ENCODE data around the gene AMY1C.
"Not testable (repeated sequence)": the region's sequence is repeated elsewhere in the genome, so short reads cannot be mapped to it uniquely, and the experiment has no call there.

The AMY1C gene

GRCh38 chr1:103749598-103749997 lies at the start of gene AMY1C:
TSS of gene AMY1C (plus strand) at chr1:103749898. CDS start at chr1:103750470, 572 bp downstream.
- not testable (repeated sequence) for H3K4me1 ChIP-seq (ENCODE audit: control insufficient read depth, insufficient read depth, low read length); H3K27me3 ChIP-seq (ENCODE audit: control insufficient read depth, insufficient read depth, low read length); H3K27ac ChIP-seq (ENCODE audit: low read depth, low read length)

GRCh38 chr1:103700669-103701068 lies 49.0 kb upstream of the AMY1C start:
- H3K9ac ChIP-seq (ENCODE audit: low read length); H3K27ac ChIP-seq (ENCODE audit: low read depth, low read length); H3K4me1 ChIP-seq (ENCODE audit: control insufficient read depth, insufficient read depth, low read length); H3K4me3 ChIP-seq (ENCODE audit: low read length); H3K27me3 ChIP-seq (ENCODE audit: control insufficient read depth, insufficient read depth, low read length); H3K36me3 ChIP-seq (ENCODE audit: control insufficient read depth, insufficient read depth, low read length): not testable (repeated sequence)

More at GRCh38 chr1:103749598-103749997, at the start of gene AMY1C:
- not testable (repeated sequence) for H3K4me3 ChIP-seq (ENCODE audit: low read length); H3K36me3 ChIP-seq (ENCODE audit: control insufficient read depth, insufficient read depth, low read length); H3K9ac ChIP-seq (ENCODE audit: low read length)

GRCh38 chr1:103701256-103701655 lies 48.4 kb upstream of the AMY1C start:
- not testable (repeated sequence) for H3K4me3 ChIP-seq (ENCODE audit: low read length); H3K9ac ChIP-seq (ENCODE audit: low read length); H3K27me3 ChIP-seq (ENCODE audit: control insufficient read depth, insufficient read depth, low read length); H3K27ac ChIP-seq (ENCODE audit: low read depth, low read length); H3K36me3 ChIP-seq (ENCODE audit: control insufficient read depth, insufficient read depth, low read length); H3K4me1 ChIP-seq (ENCODE audit: control insufficient read depth, insufficient read depth, low read length)

- H3K27me3 ChIP-seq (ENCODE audit: control insufficient read depth, insufficient read depth, low read length); H3K36me3 ChIP-seq (ENCODE audit: control insufficient read depth, insufficient read depth, low read length); H3K9ac ChIP-seq (ENCODE audit: low read length); H3K4me3 ChIP-seq (ENCODE audit: low read length); H3K4me1 ChIP-seq (ENCODE audit: control insufficient read depth, insufficient read depth, low read length); H3K27ac ChIP-seq (ENCODE audit: low read depth, low read length): not testable (repeated sequence)
Observed at GRCh38 chr1:103707670-103708069, 42.0 kb upstream of the AMY1C start.

GRCh38 chr1:103710381-103710780 lies 39.3 kb upstream of the AMY1C start:
- H3K4me1 ChIP-seq (ENCODE audit: control insufficient read depth, insufficient read depth, low read length); H3K4me3 ChIP-seq (ENCODE audit: low read length); H3K27ac ChIP-seq (ENCODE audit: low read depth, low read length); H3K9ac ChIP-seq (ENCODE audit: low read length); H3K27me3 ChIP-seq (ENCODE audit: control insufficient read depth, insufficient read depth, low read length); H3K36me3 ChIP-seq (ENCODE audit: control insufficient read depth, insufficient read depth, low read length): not testable (repeated sequence)

- not testable (repeated sequence) for H3K36me3 ChIP-seq (ENCODE audit: control insufficient read depth, insufficient read depth, low read length); H3K4me1 ChIP-seq (ENCODE audit: control insufficient read depth, insufficient read depth, low read length); H3K4me3 ChIP-seq (ENCODE audit: low read length); H3K27ac ChIP-seq (ENCODE audit: low read depth, low read length); H3K27me3 ChIP-seq (ENCODE audit: control insufficient read depth, insufficient read depth, low read length); H3K9ac ChIP-seq (ENCODE audit: low read length)
Observed at GRCh38 chr1:103717404-103717803, 32.3 kb upstream of the AMY1C start.

- not testable (repeated sequence) for H3K4me3 ChIP-seq (ENCODE audit: low read length); H3K36me3 ChIP-seq (ENCODE audit: control insufficient read depth, insufficient read depth, low read length); H3K27me3 ChIP-seq (ENCODE audit: control insufficient read depth, insufficient read depth, low read length); H3K9ac ChIP-seq (ENCODE audit: low read length); H3K27ac ChIP-seq (ENCODE audit: low read depth, low read length); H3K4me1 ChIP-seq (ENCODE audit: control insufficient read depth, insufficient read depth, low read length)
Observed at GRCh38 chr1:103721473-103721872, 28.2 kb upstream of the AMY1C start.

- not testable (repeated sequence) for H3K27me3 ChIP-seq (ENCODE audit: control insufficient read depth, insufficient read depth, low read length); H3K4me3 ChIP-seq (ENCODE audit: low read length); H3K27ac ChIP-seq (ENCODE audit: low read depth, low read length); H3K9ac ChIP-seq (ENCODE audit: low read length); H3K4me1 ChIP-seq (ENCODE audit: control insufficient read depth, insufficient read depth, low read length); H3K36me3 ChIP-seq (ENCODE audit: control insufficient read depth, insufficient read depth, low read length)
Observed at GRCh38 chr1:103735334-103735733, 14.4 kb upstream of the AMY1C start.

- not testable (repeated sequence) for H3K36me3 ChIP-seq (ENCODE audit: control insufficient read depth, insufficient read depth, low read length); H3K27me3 ChIP-seq (ENCODE audit: control insufficient read depth, insufficient read depth, low read length); H3K9ac ChIP-seq (ENCODE audit: low read length); H3K27ac ChIP-seq (ENCODE audit: low read depth, low read length); H3K4me1 ChIP-seq (ENCODE audit: control insufficient read depth, insufficient read depth, low read length); H3K4me3 ChIP-seq (ENCODE audit: low read length)
Observed at GRCh38 chr1:103738031-103738430, 11.7 kb upstream of the AMY1C start.

- H3K27me3 ChIP-seq (ENCODE audit: control insufficient read depth, insufficient read depth, low read length); H3K27ac ChIP-seq (ENCODE audit: low read depth, low read length); H3K9ac ChIP-seq (ENCODE audit: low read length); H3K36me3 ChIP-seq (ENCODE audit: control insufficient read depth, insufficient read depth, low read length); H3K4me1 ChIP-seq (ENCODE audit: control insufficient read depth, insufficient read depth, low read length); H3K4me3 ChIP-seq (ENCODE audit: low read length): not testable (repeated sequence)
Observed at GRCh38 chr1:103744449-103744848, 5.2 kb upstream of the AMY1C start.

GRCh38 chr1:103745040-103745439 lies 4.7 kb upstream of the AMY1C start:
- H3K4me3 ChIP-seq (ENCODE audit: low read length); H3K27me3 ChIP-seq (ENCODE audit: control insufficient read depth, insufficient read depth, low read length); H3K27ac ChIP-seq (ENCODE audit: low read depth, low read length); H3K4me1 ChIP-seq (ENCODE audit: control insufficient read depth, insufficient read depth, low read length); H3K36me3 ChIP-seq (ENCODE audit: control insufficient read depth, insufficient read depth, low read length); H3K9ac ChIP-seq (ENCODE audit: low read length): not testable (repeated sequence)

- not testable (repeated sequence) for H3K27ac ChIP-seq (ENCODE audit: low read depth, low read length); H3K27me3 ChIP-seq (ENCODE audit: control insufficient read depth, insufficient read depth, low read length); H3K4me3 ChIP-seq (ENCODE audit: low read length); H3K9ac ChIP-seq (ENCODE audit: low read length); H3K4me1 ChIP-seq (ENCODE audit: control insufficient read depth, insufficient read depth, low read length); H3K36me3 ChIP-seq (ENCODE audit: control insufficient read depth, insufficient read depth, low read length)
Observed at GRCh38 chr1:103748273-103748672, 1.4 kb upstream of the AMY1C start.

- H3K4me3 ChIP-seq (ENCODE audit: low read length), result no peak overlapping the region
- H3K27me3 ChIP-seq (ENCODE audit: control insufficient read depth, insufficient read depth, low read length), result no peaks in the 10 kb centered on the region
- H3K4me1 ChIP-seq (ENCODE audit: control insufficient read depth, insufficient read depth, low read length), result no peaks in the 10 kb centered on the region
- no peak overlapping the region for H3K27ac ChIP-seq (ENCODE audit: low read depth, low read length)
- no peaks in the 10 kb centered on the region for H3K36me3 ChIP-seq (ENCODE audit: control insufficient read depth, insufficient read depth, low read length)
- no peak overlapping the region for H3K9ac ChIP-seq (ENCODE audit: low read length)
Observed at GRCh38 chr1:103761896-103762295, 12.2 kb downstream of the AMY1C start.

- no peak overlapping the region for H3K4me3 ChIP-seq (ENCODE audit: low read length)
- no peaks in the 10 kb centered on the region for H3K4me1 ChIP-seq (ENCODE audit: control insufficient read depth, insufficient read depth, low read length)
- no peaks in the 10 kb centered on the region for H3K27me3 ChIP-seq (ENCODE audit: control insufficient read depth, insufficient read depth, low read length)
Observed at GRCh38 chr1:103779932-103780331, 30.2 kb downstream of the AMY1C start.

More at GRCh38 chr1:103779932-103780331, 30.2 kb downstream of the AMY1C start:
- Histone ChIP-seq H3K36me3 (ENCODE audit: control insufficient read depth, insufficient read depth, low read length) (no peaks in the 10 kb centered on the region), H3K27ac (ENCODE audit: low read depth, low read length) (no peak overlapping the region), H3K9ac (ENCODE audit: low read length) (no peak overlapping the region)
